Activated naive CD4-positive, alpha-beta T cell treated with anti-CD3 and anti-CD28 coated beads, Interleukin-2, amount 10 ng/mL, durations not matched to agents 5 hours and 36 hours (primary cell): Measurements from ENCODE around the gene RAB11FIP5. TPM values are rescaled to one million over a fixed set of nuclear protein-coding genes. Genes with fewer than 3 reads are reported as not detected.

Experiments
- total RNA-seq, 2 experiments: library from RNA; stranded (reverse); gene quantifications; one replicate each; pipeline ENCODE4 v1.2.3, GENCODE V29; 2021

The RAB11FIP5 gene, protein sequence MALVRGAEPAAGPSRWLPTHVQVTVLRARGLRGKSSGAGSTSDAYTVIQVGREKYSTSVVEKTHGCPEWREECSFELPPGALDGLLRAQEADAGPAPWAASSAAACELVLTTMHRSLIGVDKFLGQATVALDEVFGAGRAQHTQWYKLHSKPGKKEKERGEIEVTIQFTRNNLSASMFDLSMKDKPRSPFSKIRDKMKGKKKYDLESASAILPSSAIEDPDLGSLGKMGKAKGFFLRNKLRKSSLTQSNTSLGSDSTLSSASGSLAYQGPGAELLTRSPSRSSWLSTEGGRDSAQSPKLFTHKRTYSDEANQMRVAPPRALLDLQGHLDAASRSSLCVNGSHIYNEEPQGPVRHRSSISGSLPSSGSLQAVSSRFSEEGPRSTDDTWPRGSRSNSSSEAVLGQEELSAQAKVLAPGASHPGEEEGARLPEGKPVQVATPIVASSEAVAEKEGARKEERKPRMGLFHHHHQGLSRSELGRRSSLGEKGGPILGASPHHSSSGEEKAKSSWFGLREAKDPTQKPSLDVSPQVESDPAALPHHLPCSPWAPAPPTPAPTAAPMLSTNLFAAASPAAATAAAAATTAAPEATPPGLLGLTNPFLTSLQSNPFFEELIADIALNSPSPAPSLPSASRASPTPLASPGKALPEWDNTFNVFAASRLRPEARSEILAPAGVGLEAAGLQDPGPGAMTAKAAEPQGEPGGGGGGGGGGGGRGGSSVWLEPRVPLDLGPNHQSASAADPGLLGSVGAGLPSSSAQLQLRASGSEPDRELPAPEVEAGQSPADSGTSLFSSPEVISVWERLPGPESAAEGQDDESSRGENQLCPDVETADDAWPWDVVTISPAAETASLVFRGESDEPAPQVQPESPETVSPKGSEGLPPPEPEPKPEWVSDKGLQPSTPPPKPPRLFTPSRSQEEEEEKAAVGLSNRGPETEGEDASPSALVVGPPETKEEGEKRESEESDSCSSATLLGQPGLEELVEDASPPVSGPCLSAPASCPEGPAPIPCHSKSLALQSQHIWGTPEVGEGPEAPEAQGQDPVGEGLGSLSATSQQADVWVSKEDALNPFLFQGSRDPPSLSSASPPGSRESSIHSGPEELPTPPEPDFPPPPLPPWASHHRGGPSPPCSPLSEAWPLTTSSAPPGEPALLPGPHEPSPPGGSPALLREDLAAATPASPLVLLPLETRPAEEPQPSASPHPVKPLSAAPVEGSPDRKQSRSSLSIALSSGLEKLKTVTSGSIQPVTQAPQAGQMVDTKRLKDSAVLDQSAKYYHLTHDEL (N-terminal part only)
- 1 to 10 TPM; 6.2 to 6.9 TPM for total RNA-seq

DNA sequence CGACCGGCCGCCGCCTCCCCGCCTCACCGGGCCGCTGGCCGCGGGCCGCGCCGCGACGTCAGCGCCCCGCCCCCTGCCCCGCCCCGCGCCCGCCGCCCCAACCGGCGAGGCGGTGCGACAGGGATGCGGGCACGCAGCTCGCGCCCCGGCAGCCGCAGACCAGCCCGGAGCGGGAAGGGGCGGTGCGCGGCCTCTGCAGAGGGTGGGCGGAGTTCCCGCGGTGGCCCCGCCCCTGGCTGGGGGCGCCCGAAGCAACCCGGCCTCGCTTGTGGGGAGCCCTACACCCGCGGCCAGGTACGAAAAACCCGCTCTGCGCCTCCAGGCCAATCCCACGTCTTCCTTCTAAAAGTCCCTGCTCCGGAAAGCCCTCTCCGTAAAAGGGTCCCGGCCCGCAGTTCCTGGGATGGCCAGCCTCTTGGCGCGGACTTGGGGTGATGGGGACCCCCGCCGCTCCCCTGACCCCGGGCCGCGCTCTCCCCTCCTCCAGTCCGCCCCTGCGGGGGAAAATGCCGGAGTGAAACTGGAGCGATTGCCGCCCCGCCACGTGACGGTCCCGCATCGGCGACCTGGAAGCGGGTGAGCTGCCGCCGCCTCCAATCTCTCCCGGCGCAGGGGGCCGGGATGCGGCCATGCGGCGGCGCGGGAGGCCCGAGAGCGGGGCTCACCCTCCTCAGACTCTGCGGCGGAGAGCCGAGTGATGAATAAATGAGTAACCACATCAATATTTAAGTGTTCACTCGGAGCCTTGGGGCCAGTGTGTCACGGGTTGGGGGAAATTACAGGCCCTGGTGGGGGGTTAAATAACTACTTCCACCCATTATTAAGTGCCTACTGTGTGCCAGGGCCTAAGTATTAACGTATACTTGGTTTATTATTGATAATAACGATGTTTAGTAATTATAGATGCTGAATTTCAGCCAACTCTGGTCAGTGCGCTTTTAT lies at the start of gene RAB11FIP5:
Gene RAB11FIP5, minus strand, starts transcription at position 36 of the 942 bp plus-strand sequence. CDS start 171 bp downstream, outside the sequence.

DNA sequence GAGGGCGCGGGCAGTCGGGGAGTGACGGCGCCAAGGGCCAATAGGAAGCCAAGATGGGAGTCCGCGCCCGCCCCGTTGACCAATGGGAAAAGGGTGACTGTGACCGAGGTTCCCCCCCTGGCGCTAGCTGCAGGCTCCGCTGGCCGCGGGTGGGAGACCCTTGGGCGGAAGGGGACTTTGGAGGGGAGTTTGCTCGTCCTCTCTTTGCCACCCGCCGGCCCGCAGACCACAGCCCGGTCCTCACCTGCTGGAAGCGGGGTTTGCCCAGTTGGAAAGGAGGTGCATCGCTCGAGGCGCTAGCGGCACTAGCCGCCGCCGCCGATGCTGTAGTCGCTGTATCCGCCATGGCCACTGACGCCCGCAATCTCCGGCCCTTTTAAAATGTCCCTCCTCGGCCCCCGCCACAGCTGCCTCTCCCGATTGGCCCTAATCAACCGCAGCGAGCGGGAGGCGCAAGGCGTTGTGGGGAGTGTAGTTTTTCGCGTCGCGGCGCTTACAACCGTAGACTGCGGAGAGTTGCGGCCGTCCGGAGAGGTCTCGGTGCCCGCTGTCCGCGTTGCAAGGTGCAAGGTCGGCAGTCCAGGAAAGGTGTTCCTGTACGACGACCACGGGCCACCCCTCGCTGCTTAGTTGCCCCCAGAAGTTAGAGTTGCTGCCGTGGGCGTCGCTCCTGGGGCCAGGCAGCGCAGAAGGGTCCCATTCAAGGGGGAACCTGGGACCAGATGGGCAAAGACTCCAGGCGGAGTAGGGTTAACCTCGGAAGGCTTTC lies 41.2 kb downstream of the RAB11FIP5 start, which contains the start of gene SFXN5:
Gene SFXN5, minus strand, starts transcription at position 353 of the 769 bp plus-strand sequence. Its CDS starts 7 bp downstream, at position 346.

Other genes with a start within 250 kb of the RAB11FIP5 start
- under 1 TPM; 0.13 to 0.31 TPM for gene SPR, start 225.5 kb downstream of the RAB11FIP5 start, total RNA-seq
- not detected for gene EMX1, start 195.4 kb downstream of the RAB11FIP5 start, total RNA-seq
- 1 to 10 TPM; 5.3 to 8.0 TPM for gene SFXN5, start 41.2 kb downstream of the RAB11FIP5 start, total RNA-seq
- gene NOTO, start 89.6 kb upstream of the RAB11FIP5 start, total RNA-seq = not detected
- gene SMYD5, start 101.3 kb upstream of the RAB11FIP5 start, total RNA-seq = 10 to 100 TPM; 14.2 to 15.2 TPM
- gene PRADC1, start 120.3 kb upstream of the RAB11FIP5 start, total RNA-seq = 10 to 100 TPM; 11.5 to 12.7 TPM
- gene CCT7, start 121.4 kb upstream of the RAB11FIP5 start, total RNA-seq = 100 to 1,000 TPM; 222 to 232 TPM
- gene FBXO41, start 171.5 kb upstream of the RAB11FIP5 start, total RNA-seq = 10 to 100 TPM; 16.4 to 16.6 TPM
- under 1 TPM in 1 of 2 experiments, not detected in 1; 0.10 TPM for gene EGR4, start 180.6 kb upstream of the RAB11FIP5 start, total RNA-seq